Measurements from ENCODE around the gene SLC6A4.

SLC6A4 gene

GRCh38 chr17:30173649-30174048, 61.8 kb downstream of the SLC6A4 start:
- CTCF ChIA-PET: interaction anchor here (1.6 to 2.7 kb wide), 2 partner anchors 11 to 15 kb away, joined by 3 to 14 read pairs; no protein-coding TSS in a partner anchor
- DNase-seq (ENCODE audit: extremely low spot score): peak; percentile 69
- no peak for TF ChIP-seq CTCF (IDR thresholded peaks at IDR 0.05; ENCODE audit: control extremely low read depth, extremely low read depth, low read depth, missing control alignments)
- POLR2A ChIA-PET: no interaction called here

GRCh38 chr17:30172560-30172959, 62.9 kb downstream of the SLC6A4 start:
- POLR2A ChIA-PET: no interaction called here
- CTCF ChIA-PET: interaction anchor here (0.8 to 2.7 kb wide), 5 partner anchors 9 to 68 kb away, joined by 3 to 14 read pairs (median 4); no protein-coding TSS in a partner anchor

GRCh38 chr17:30170415-30170987, 65.0 kb downstream of the SLC6A4 start:
- ChIA-PET POLR2A (no interaction called here), CTCF (interaction anchor here (0.8 to 1.3 kb wide), 2 partner anchors 10 to 17 kb away, joined by 3 to 5 read pairs; no protein-coding TSS in a partner anchor)
- TF ChIP-seq CTCF (IDR thresholded peaks at IDR 0.05; ENCODE audit: control extremely low read depth, extremely low read depth, low read depth, missing control alignments): no peak
- no peak for DNase-seq (ENCODE audit: extremely low spot score)

More at GRCh38 chr17:30172560-30172959, 62.9 kb downstream of the SLC6A4 start:
- no peak for TF ChIP-seq CTCF (IDR thresholded peaks at IDR 0.05; ENCODE audit: control extremely low read depth, extremely low read depth, low read depth, missing control alignments)
- DNase-seq (ENCODE audit: extremely low spot score): no peak

GRCh38 chr17:30165960-30166359, 69.5 kb downstream of the SLC6A4 start:
- ChIA-PET CTCF (interaction anchor here (3.2 kb wide), 1 partner anchor 41 kb away, joined by 15 read pairs; no protein-coding TSS in a partner anchor), POLR2A (no interaction called here)
- TF ChIP-seq CTCF (IDR thresholded peaks at IDR 0.05; ENCODE audit: control extremely low read depth, extremely low read depth, low read depth, missing control alignments): no peak
- no peak for DNase-seq (ENCODE audit: extremely low spot score)

- no peak for DNase-seq (ENCODE audit: extremely low spot score)
- TF ChIP-seq CTCF (IDR thresholded peaks at IDR 0.05; ENCODE audit: control extremely low read depth, extremely low read depth, low read depth, missing control alignments): no peak
- POLR2A ChIA-PET: no interaction called here
- CTCF ChIA-PET: interaction anchor here (0.9 to 3.2 kb wide), 5 partner anchors 31 to 60 kb away, joined by 3 to 15 read pairs (median 3); no protein-coding TSS in a partner anchor
These were observed 70.3 kb downstream of the SLC6A4 start for GRCh38 chr17:30165147-30165546.

GRCh38 chr17:30164531-30164930, 71.0 kb downstream of the SLC6A4 start:
- no peak for DNase-seq (ENCODE audit: extremely low spot score)
- no peak for TF ChIP-seq CTCF (IDR thresholded peaks at IDR 0.05; ENCODE audit: control extremely low read depth, extremely low read depth, low read depth, missing control alignments)
- POLR2A ChIA-PET: no interaction called here
- CTCF ChIA-PET: interaction anchor here (0.9 to 3.2 kb wide), 5 partner anchors 31 to 59 kb away, joined by 3 to 15 read pairs (median 3); no protein-coding TSS in a partner anchor

Data from GM10248 (cell line).